Measurements from ENCODE around the gene RNF150. TPM values are rescaled to one million over a fixed set of nuclear protein-coding genes. Genes with fewer than 3 reads are reported as not detected.
"Not testable (repeated sequence)": the region's sequence is repeated elsewhere in the genome, so short reads cannot be mapped to it uniquely, and the experiment has no call there.

Gene RNF150
- total RNA-seq, 1 donor from 2014 or later, result 9.1 TPM

- Histone ChIP-seq H3K4me1 (no peaks in the 10 kb centered on the region), H3K9me3 (no peaks in the 10 kb centered on the region), H3K27me3 (no peaks in the 10 kb centered on the region), H3K36me3 (no peaks in the 10 kb centered on the region), H3K27ac (no peak overlapping the region), H3K4me3 (no peak overlapping the region)
- intact Hi-C loops (cut with DNase I), result no loop called here
- TF ChIP-seq CTCF (IDR thresholded peaks at IDR 0.05), result no peak
- no peak for TF ChIP-seq POLR2A (IDR thresholded peaks at IDR 0.05)
- TF ChIP-seq POLR2AphosphoS5 (IDR thresholded peaks at IDR 0.05; ENCODE audit: insufficient read depth in 1 of 2, low read depth in 1 of 2), result no peak
- no peak for DNase-seq (ENCODE audit: extremely low spot score in 2 of 2)
Measured at GRCh38 chr4:141062651-141063050, 70.6 kb downstream of the RNF150 start.

- no peak overlapping the region for H3K4me3 ChIP-seq
- no peaks in the 10 kb centered on the region for H3K27me3 ChIP-seq
- intact Hi-C loops (cut with DNase I), result no loop called here
- no peak for DNase-seq (ENCODE audit: extremely low spot score in 2 of 2)
- H3K27ac ChIP-seq, result no peak overlapping the region
- no peaks in the 10 kb centered on the region for H3K4me1 ChIP-seq
- H3K36me3 ChIP-seq, result no peaks in the 10 kb centered on the region
- H3K9me3 ChIP-seq, result no peaks in the 10 kb centered on the region
- no peak for TF ChIP-seq CTCF (IDR thresholded peaks at IDR 0.05)
Measured at GRCh38 chr4:141058591-141059512, 74.4 kb downstream of the RNF150 start.

GRCh38 chr4:141057582-141057981 is 75.7 kb downstream of the RNF150 start:
- Histone ChIP-seq H3K27me3 (no peaks in the 10 kb centered on the region), H3K4me3 (no peak overlapping the region), H3K4me1 (no peaks in the 10 kb centered on the region), H3K27ac (no peak overlapping the region), H3K36me3 (no peaks in the 10 kb centered on the region), H3K9me3 (no peaks in the 10 kb centered on the region)
- no peak for TF ChIP-seq POLR2AphosphoS5 (IDR thresholded peaks at IDR 0.05; ENCODE audit: insufficient read depth in 1 of 2, low read depth in 1 of 2)
- no peak for TF ChIP-seq POLR2A (IDR thresholded peaks at IDR 0.05)
- TF ChIP-seq CTCF (IDR thresholded peaks at IDR 0.05), result no peak
- DNase-seq (ENCODE audit: extremely low spot score in 2 of 2), result no peak
- intact Hi-C loops (cut with DNase I), result no loop called here

- TF ChIP-seq POLR2A (IDR thresholded peaks at IDR 0.05), result no peak
- no peak for TF ChIP-seq POLR2AphosphoS5 (IDR thresholded peaks at IDR 0.05; ENCODE audit: insufficient read depth in 1 of 2, low read depth in 1 of 2)
- TF ChIP-seq CTCF (IDR thresholded peaks at IDR 0.05), result no peak
- DNase-seq (ENCODE audit: extremely low spot score in 2 of 2), result no peak
- no peaks in the 10 kb centered on the region for H3K36me3 ChIP-seq
- H3K9me3 ChIP-seq, result no peaks in the 10 kb centered on the region
- H3K4me3 ChIP-seq, result no peak overlapping the region
- no peaks in the 10 kb centered on the region for H3K27me3 ChIP-seq
- H3K4me1 ChIP-seq, result no peaks in the 10 kb centered on the region
- intact Hi-C loops (cut with DNase I), result no loop called here
- no peak overlapping the region for H3K27ac ChIP-seq
Measured at GRCh38 chr4:141056473-141056872, 76.8 kb downstream of the RNF150 start.

GRCh38 chr4:141054446-141054845 is 78.8 kb downstream of the RNF150 start:
- TF ChIP-seq POLR2AphosphoS5 (IDR thresholded peaks at IDR 0.05; ENCODE audit: insufficient read depth in 1 of 2, low read depth in 1 of 2) (no peak), CTCF (IDR thresholded peaks at IDR 0.05) (no peak)
- H3K4me3 ChIP-seq, result no peak overlapping the region
- H3K4me1 ChIP-seq, result no peaks in the 10 kb centered on the region
- intact Hi-C loops (cut with DNase I), result no loop called here
- no peaks in the 10 kb centered on the region for H3K36me3 ChIP-seq
- no peaks in the 10 kb centered on the region for H3K27me3 ChIP-seq
- no peak overlapping the region for H3K27ac ChIP-seq
- no peak for DNase-seq (ENCODE audit: extremely low spot score in 2 of 2)
- no peaks in the 10 kb centered on the region for H3K9me3 ChIP-seq

GRCh38 chr4:141050999-141051398 is 82.3 kb downstream of the RNF150 start:
- H3K36me3 ChIP-seq; H3K9me3 ChIP-seq; H3K27me3 ChIP-seq; DNase-seq (ENCODE audit: extremely low spot score in 2 of 2); H3K4me3 ChIP-seq; intact Hi-C loops (cut with DNase I); H3K27ac ChIP-seq: not testable (repeated sequence)
- peaks cover 15% of the 10 kb centered on the region for H3K4me1 ChIP-seq

Measured in vagina (tissue), 2 donors.